K562 (cell line): ENCODE data around the gene EGFR.

ENCODE experiments used
- CHCHD3 ChIP-seq: fragments of 250-450 bp; sonication (Bioruptor Pico); IDR thresholded peaks from 2 replicates; pipeline ENCODE4 v2.1.2; 2022; ENCODE audit warnings: mild to moderate bottlenecking
- GATAD2A ChIP-seq: fragments of 450-650 bp; IDR thresholded peaks from 2 replicates; pipeline ENCODE4 v1.6.1; 2017
- NFE2L1 ChIP-seq: fragments of 450-650 bp; IDR thresholded peaks from 2 replicates; pipeline ENCODE4 v1.6.1; 2016; ENCODE audit warnings: missing genetic modification characterization, low read depth, mild to moderate bottlenecking, missing compliant biosample characterization, moderate library complexity, borderline replicate concordance
- NR2C2 ChIP-seq, 2 experiments: fragments of 200-800 bp in 1 of 2; sonication (Bioruptor generic) in 1 of 2; sonication (generic) in 1 of 2; formaldehyde crosslinking in 1 of 2; IDR thresholded peaks; 2 replicates each; pipeline versions ENCODE4 v1.6.1 to v1.8.0; 2016 to 2022; ENCODE audit warnings: mild to moderate bottlenecking in 1 of 2, missing compliant biosample characterization in 1 of 2, missing genetic modification characterization in 1 of 2, missing genetic modification reagents in 1 of 2
- RAD51 ChIP-seq: fragments of 450-650 bp; IDR thresholded peaks from 2 replicates; pipeline ENCODE4 v1.7.1; 2016; ENCODE audit warnings: low read depth, mild to moderate bottlenecking, borderline replicate concordance
- RCOR1 ChIP-seq, 2 experiments: IDR thresholded peaks; 2 replicates each; pipeline ENCODE4 v1.6.1; 2012; ENCODE audit warnings: low read depth in 2 of 2, low read length in 2 of 2, borderline replicate concordance in 1 of 2, improper control_type of control experiment in 1 of 2
- SMARCC2 ChIP-seq: fragments of 450-650 bp; IDR thresholded peaks from 2 replicates; pipeline ENCODE4 v1.6.1; 2017; ENCODE audit warnings: antibody characterized with exemption, moderate library complexity, mild to moderate bottlenecking, low read depth
- THRAP3 ChIP-seq: fragments of 450-650 bp; IDR thresholded peaks from 2 replicates; pipeline ENCODE4 v1.6.1; 2016; ENCODE audit warnings: mild to moderate bottlenecking, inconsistent platforms, borderline replicate concordance
- U2AF1 ChIP-seq: fragments of 200-400 bp; formaldehyde crosslinking; optimal IDR thresholded peaks from 2 replicates; pipeline ENCODE3; 2017; ENCODE audit warnings: mild to moderate bottlenecking, low read depth, low read length, moderate library complexity
- ZBTB1 ChIP-seq: sonication (generic); formaldehyde crosslinking; IDR thresholded peaks from 2 replicates; pipeline ENCODE4 v1.8.1; 2023; ENCODE audit warnings: missing genetic modification reagents, low read depth, mild to moderate bottlenecking, borderline replicate concordance
- ZC3H4 ChIP-seq: sonication (generic); formaldehyde crosslinking; IDR thresholded peaks from 2 replicates; pipeline ENCODE4 v1.9.0; 2021; ENCODE audit warnings: missing genetic modification reagents, borderline replicate concordance
- ZNF347 ChIP-seq: fragments of 450-650 bp; formaldehyde crosslinking; IDR thresholded peaks from 2 replicates; pipeline ENCODE4 v1.4.0; 2020; ENCODE audit warnings: low read depth, mild to moderate bottlenecking, moderate library complexity

GRCh38 chr7:55224111-55224510, 205.3 kb downstream of the EGFR start:
- TF ChIP-seq NR2C2 (CRISPR knock-in tag; IDR thresholded peaks at IDR 0.05) (no peak), NR2C2 (tag; IDR thresholded peaks at IDR 0.05) (no peak), RCOR1 (IDR thresholded peaks at IDR 0.05; ENCODE audit: borderline replicate concordance in 1 of 2, low read depth in 2 of 2, low read length in 2 of 2) (no peak), NFE2L1 (no peak), THRAP3 (no peak), RAD51 (no peak), ZNF347 (no peak), CHCHD3 (no peak), SMARCC2 (no peak), ZBTB1 (CRISPR knock-in tag) (no peak), GATAD2A (no peak), ZC3H4 (no peak), U2AF1 (no peak)
